NB4 (cell line): Measurements from ENCODE around the gene F11.

Experiments
- POLR2A ChIP-seq: IDR thresholded peaks from 2 replicates; pipeline ENCODE4 v1.6.1; 2011; ENCODE audit warnings: mild to moderate bottlenecking; ENCODE audit not compliant: insufficient read length; ENCODE audit errors: extremely low read depth
- TF ChIP-seq, protein P1 (sequence below): IDR thresholded peaks from one replicate; pipeline ENCODE4 v1.5.1; 2012; ENCODE audit warnings: low read depth, low read length

DNA sequence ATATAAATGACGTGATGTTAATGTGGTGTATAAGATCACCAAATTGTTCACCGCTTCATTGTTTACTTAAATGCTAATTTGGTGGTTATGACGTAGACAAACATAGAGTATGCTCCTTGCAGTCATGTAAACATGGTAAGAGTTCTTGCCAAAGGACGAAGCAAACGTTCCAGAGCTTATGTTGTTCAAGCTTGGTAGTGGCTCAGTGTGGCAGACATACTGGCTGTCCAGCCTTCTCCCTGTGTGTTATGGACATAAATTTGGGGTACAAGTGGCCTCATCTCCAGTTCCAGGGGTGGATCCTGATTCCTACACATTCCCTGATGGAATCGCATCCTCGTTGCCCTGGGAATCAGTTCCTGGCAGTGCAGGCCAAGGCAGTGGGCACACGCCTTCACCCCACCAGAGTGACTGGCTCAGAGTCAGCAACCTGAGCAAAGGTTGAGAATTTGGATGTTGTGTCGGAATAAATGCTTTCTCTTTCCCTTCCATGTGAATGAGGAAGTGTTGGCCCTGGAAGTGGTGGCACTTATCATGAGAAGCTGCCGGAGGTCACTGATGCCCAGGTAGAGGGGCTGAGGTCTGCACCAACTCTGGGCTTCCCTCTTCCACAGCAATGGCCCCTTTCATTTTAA lies 25.4 kb downstream of the F11 start:
- TF ChIP-seq, protein P1, sequence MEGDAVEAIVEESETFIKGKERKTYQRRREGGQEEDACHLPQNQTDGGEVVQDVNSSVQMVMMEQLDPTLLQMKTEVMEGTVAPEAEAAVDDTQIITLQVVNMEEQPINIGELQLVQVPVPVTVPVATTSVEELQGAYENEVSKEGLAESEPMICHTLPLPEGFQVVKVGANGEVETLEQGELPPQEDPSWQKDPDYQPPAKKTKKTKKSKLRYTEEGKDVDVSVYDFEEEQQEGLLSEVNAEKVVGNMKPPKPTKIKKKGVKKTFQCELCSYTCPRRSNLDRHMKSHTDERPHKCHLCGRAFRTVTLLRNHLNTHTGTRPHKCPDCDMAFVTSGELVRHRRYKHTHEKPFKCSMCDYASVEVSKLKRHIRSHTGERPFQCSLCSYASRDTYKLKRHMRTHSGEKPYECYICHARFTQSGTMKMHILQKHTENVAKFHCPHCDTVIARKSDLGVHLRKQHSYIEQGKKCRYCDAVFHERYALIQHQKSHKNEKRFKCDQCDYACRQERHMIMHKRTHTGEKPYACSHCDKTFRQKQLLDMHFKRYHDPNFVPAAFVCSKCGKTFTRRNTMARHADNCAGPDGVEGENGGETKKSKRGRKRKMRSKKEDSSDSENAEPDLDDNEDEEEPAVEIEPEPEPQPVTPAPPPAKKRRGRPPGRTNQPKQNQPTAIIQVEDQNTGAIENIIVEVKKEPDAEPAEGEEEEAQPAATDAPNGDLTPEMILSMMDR = no peak
- no peak for TF ChIP-seq POLR2A
